Colonic mucosa (tissue), 4 donors: ENCODE data around the gene PRRX2. TPM values are rescaled to one million over a fixed set of nuclear protein-coding genes. Genes with fewer than 3 reads are reported as not detected.

Experiments
- DNase-seq: peaks from one replicate; pipeline ENCODE4 v3.0.0-alpha.2; 2020
- H3K27ac ChIP-seq: fragments of 200-600 bp; one replicate; pipeline ENCODE4 v1.8.0; 2021
- H3K27me3 ChIP-seq: fragments of 200-600 bp; one replicate; pipeline ENCODE4 v1.8.0; 2021
- H3K36me3 ChIP-seq: fragments of 200-600 bp; one replicate; pipeline ENCODE4 v1.8.0; 2021
- H3K4me1 ChIP-seq: fragments of 200-600 bp; one replicate; pipeline ENCODE4 v1.8.0; 2021; ENCODE audit warnings: mild to moderate bottlenecking
- H3K4me3 ChIP-seq: fragments of 200-600 bp; one replicate; pipeline ENCODE4 v1.8.0; 2021
- H3K9ac ChIP-seq, 2 donors: one replicate each; pipeline ENCODE4 v1.7.0; 2013; ENCODE audit warnings: control low read depth in 2 of 2, low read depth in 2 of 2, low read length in 2 of 2
- H3K9me3 ChIP-seq: fragments of 200-600 bp; one replicate; pipeline ENCODE4 v1.8.0; 2021
- CTCF ChIP-seq: fragments of 200-600 bp; IDR thresholded peaks from one replicate; pipeline ENCODE4 v1.8.0; 2022; ENCODE audit warnings: antibody characterized with exemption, mild to moderate bottlenecking
- intact Hi-C: fragments of 100-400 bp; cut with DNase I; formaldehyde crosslinking; loops from one replicate; pipeline ENCODE4 v1.14.1; 2022
- total RNA-seq, 2 donors: library from RNA; stranded (reverse); fragmentation: NEBNext Ultra II Directional in 1 of 2; extraction: Animal tissue kit (Norgen Biotek cat#: 25700) in 1 of 2; gene quantifications; one replicate each; pipeline ENCODE4 v1.2.1, GENCODE V29; 2021
- donor health status: healthy.
- donor health status: DM: no; HTN: no; CAD: no.
- donor health status: DM: no; HTN: no; CAD: no.

PRRX2 gene
- total RNA-seq, 2 donors from 2014 or later = 0.64 to 0.85 TPM

GRCh38 chr9:129649726-129650679, 15.4 kb upstream of the PRRX2 start:
- H3K36me3 ChIP-seq = no peaks in the 10 kb centered on the region
- H3K27ac ChIP-seq = no peak overlapping the region
- intact Hi-C loops = loop anchor here (5.0 kb wide), 1 partner anchor 67 kb away; no protein-coding TSS in a partner anchor
- H3K27me3 ChIP-seq = no peaks in the 10 kb centered on the region
- H3K4me3 ChIP-seq = no peak overlapping the region
- H3K9ac ChIP-seq = no peak overlapping the region
- H3K4me1 ChIP-seq = no peaks in the 10 kb centered on the region
- no peak for DNase-seq
- H3K9me3 ChIP-seq = no peaks in the 10 kb centered on the region
- no peak for TF ChIP-seq CTCF

GRCh38 chr9:129650680-129651235, 14.7 kb upstream of the PRRX2 start:
- Histone ChIP-seq H3K27me3 (no peaks in the 10 kb centered on the region), H3K9ac (no peak overlapping the region), H3K4me3 (no peak overlapping the region), H3K36me3 (no peaks in the 10 kb centered on the region), H3K4me1 (no peaks in the 10 kb centered on the region), H3K9me3 (no peaks in the 10 kb centered on the region), H3K27ac (no peak overlapping the region)
- no peak for TF ChIP-seq CTCF
- intact Hi-C loops = loop anchor here (5.0 kb wide), 1 partner anchor 67 kb away; no protein-coding TSS in a partner anchor
- no peak for DNase-seq

- Histone ChIP-seq H3K9me3 (no peaks in the 10 kb centered on the region), H3K36me3 (no peaks in the 10 kb centered on the region), H3K9ac (no peak overlapping the region), H3K4me3 (no peak overlapping the region), H3K4me1 (no peaks in the 10 kb centered on the region), H3K27me3 (no peaks in the 10 kb centered on the region), H3K27ac (no peak overlapping the region)
- no peak for TF ChIP-seq CTCF
- intact Hi-C loops = loop anchor here (5.0 kb wide), 1 partner anchor 63 kb away; no protein-coding TSS in a partner anchor
- DNase-seq = no peak
These were observed 11.5 kb upstream of the PRRX2 start for GRCh38 chr9:129653823-129654553.

- no peak overlapping the region for H3K27ac ChIP-seq
- intact Hi-C loops = loop anchor here (5.0 kb wide), 1 partner anchor 63 kb away; no protein-coding TSS in a partner anchor
- no peaks in the 10 kb centered on the region for H3K9me3 ChIP-seq
- no peaks in the 10 kb centered on the region for H3K36me3 ChIP-seq
- no peak for DNase-seq
- no peaks in the 10 kb centered on the region for H3K4me1 ChIP-seq
- H3K9ac ChIP-seq = no peak overlapping the region
- TF ChIP-seq CTCF = no peak
- H3K4me3 ChIP-seq = no peak overlapping the region
- no peaks in the 10 kb centered on the region for H3K27me3 ChIP-seq
These were observed 10.8 kb upstream of the PRRX2 start for GRCh38 chr9:129654554-129655040.

GRCh38 chr9:129655154-129655553, 10.3 kb upstream of the PRRX2 start:
- intact Hi-C loops = no loop called here
- Histone ChIP-seq H3K9me3 (no peaks in the 10 kb centered on the region), H3K27ac (no peak overlapping the region), H3K27me3 (no peaks in the 10 kb centered on the region), H3K36me3 (no peaks in the 10 kb centered on the region), H3K4me3 (no peak overlapping the region), H3K9ac (no peak overlapping the region), H3K4me1 (no peaks in the 10 kb centered on the region)
- TF ChIP-seq CTCF = no peak
- no peak for DNase-seq
